Stimulated activated CD8-positive, alpha-beta memory T cell treated with anti-CD3 and anti-CD28 coated beads, Interleukin-4, amount 100 ng/mL, for 24 hours (primary cell): ENCODE measurements around the gene ANKS1B.

Experiments
- DNase-seq: peaks from one replicate; pipeline ENCODE4 v3.0.0-alpha.2; 2020; ENCODE audit warnings: low read depth

Gene ANKS1B

DNA sequence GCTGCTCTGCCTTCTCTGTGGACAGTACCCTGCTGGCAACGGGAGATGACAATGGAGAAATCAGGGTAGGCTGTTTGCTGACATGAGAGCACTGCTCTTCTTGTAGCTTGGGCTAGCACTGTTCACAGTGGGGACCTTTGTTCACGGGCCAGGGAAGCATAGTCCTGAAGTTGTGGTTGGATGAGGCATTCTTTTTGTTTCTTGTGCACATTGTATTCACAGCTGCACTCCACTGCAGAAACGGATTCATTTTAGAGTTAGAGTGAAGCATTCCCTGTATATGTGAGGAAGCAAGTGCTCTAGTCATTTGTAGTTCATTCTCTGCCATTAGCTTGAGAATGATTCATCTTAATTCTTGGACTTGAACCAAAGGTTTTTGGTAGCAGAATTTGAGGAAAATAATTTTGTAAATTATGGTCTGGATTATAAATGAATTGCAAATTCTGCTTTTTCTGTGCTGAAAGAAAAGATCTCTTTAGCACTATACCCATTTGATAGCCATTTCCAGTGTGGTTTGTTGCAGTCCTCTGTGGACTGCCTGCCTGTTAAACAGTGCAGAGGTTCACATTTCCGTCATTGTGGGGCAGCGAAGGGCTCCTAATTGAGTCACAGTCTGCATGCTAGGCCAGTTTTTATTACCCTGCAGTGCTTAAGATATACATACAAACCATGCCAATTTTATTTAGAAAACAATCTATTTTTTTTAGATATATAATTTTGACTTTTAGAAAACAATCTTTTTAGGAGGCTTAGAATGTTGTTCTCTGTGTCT, 1259.1 kb downstream of the ANKS1B start:
- no peak for DNase-seq

DNA sequence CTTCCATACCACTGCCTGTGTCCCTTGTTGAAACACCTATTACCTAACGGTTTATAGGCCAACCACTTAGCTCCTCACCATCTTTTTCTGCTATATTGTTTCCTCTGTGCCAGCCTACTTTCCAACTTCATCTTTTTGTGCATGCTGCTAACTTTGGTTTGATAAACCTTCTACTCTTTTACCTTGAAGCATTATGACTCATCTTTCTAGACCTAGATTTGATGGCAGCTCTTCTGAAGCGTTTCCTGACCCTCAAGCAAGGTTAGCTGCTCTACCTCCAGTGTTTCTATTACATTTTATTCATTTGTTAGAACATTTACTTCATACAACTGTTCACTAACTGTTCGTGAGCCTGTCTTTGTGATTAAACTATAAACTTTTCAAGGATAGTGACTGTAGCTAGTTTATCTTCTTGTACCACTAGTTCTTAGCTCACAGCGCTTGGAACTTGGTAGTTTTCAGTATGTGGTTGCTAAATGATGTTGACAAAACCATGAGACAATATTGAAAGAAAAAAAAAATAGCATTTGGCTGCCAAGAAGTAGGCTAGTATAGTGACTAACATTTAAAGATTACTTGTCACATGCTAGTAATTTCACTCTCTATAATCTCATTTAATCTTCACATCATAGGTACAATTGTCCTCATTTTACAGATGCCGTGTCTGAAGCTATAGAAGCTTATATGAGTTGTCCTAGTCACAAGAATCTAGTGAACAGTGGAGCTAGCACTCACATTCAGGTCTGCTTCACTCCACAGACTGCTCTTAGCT, 1260.2 kb downstream of the ANKS1B start:
- no peak for DNase-seq

DNA sequence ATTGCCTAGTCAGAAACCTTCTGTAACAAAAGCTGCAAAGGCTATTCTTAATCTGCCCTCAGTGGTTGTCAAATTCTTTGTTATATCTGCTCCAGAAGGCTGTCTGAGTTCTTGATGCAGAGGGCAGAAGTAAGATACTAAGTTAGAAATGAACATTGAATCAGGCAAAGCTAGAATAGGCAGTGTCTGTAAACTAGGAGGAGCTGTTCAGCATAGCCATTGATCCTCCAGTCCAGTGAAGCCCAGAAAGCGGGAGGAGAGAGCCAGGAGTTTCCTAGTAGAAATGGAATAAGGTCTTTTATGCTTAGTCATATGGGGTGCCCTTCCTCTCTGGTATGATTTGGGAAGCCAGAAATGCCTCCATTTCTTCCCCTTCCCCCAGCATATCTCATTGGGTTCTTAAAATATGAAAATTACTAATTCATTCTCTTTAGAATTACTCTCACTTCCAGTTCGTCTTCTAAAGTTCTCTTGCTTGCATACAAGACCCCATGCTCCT, 1263.5 kb downstream of the ANKS1B start:
- no peak for DNase-seq

DNA sequence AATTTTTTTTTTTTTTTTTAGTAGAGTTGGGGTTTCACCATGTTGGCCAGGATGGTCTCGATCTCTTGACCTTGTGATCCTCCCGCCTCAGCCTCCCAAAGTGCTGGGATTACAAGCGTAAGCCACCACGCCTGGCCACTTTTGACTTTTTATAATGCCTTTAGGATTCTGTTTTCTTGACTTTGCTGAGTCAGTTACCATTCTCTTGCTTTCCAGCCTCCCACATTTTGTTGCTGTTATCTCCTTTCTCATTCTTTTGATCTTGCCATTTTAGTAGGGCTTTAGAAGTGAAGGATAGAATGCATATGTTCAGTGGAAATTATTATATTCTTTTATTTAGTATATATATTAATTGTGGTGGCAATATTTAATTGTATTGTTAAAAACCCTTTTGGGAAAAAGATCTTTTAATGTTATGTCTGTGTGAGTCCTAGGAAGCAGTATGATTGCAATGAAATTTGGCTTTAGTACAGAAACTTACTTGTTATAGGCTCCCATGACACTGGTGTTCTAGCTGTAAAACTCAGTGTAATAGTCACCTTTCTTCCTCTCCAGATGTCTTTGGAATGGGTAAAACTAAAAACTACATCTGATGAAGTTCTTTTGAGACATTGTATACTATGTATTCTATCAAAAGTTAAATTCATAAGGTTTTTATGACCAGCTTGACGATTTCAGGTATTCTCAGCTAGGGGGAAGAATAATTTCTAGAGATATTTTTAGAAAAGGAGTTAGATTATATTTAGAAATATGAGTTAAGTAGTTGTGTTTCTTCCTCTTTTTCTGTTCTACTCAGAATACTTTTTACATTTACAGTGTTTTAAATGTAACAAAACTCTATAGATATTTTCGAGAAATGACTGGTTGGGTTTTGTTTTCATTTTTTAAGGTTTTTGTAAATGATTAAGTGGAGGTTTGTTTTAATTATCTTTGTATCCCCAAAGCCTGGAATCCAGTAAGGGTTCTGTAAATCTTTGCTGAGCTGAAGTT, 1264.9 kb downstream of the ANKS1B start:
- DNase-seq, result no peak

DNA sequence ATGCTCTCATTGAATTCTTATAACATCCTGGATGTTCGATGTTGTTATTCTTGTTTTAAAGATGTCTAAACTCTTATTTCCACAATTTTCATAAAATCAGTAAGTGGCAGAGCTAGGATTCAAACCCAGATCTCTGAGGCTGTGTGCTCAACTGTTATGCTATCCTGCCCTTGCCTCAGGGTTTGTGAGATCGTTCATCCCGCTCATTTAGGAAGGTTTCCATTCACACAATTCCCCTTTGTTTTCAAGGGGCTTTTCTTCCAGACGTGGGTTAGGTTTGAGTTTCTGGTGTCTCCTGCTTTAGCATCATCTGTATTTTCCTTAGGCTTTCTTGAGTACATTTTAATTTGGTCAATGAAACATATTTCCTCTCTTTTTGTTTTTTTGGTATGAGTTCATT, 1270.3 kb downstream of the ANKS1B start:
- no peak for DNase-seq

DNA sequence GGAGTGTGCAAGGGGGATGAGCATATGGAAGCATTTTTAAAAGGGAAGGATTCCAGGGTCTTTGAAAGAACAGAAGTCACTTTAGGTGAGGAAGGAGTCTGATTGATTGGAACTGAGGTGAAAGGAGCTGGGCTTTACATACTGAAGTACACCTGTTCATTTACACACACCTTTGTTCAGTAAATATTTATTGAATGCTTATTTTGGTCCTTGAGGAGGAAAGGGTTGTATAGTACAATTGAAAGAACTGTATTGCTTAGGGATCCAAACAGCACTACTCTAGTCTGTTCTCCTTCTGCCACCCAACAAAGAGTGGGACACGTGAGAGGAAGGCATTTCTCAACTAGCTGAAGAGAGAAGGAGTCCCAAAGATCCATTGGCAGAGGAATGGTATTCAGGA, 1275.7 kb downstream of the ANKS1B start:
- no peak for DNase-seq

DNA sequence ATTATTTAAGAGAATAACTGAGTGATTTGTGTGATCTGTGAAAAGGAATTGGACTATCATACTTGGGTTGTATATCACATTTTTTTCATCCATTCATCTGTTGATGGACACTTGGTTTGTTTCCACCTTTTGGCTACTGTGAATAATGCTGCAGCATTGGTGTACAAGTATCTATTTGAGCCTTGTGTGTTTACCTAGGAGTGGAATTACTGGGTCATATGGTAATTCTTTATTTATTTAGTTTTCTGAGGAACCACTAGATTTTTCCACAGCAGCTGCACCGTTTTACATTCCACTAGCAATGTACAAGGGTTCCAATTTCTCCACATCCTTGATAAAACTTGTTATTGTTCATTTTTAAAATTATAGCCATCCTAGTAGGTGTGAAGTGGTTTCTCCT, 1283.6 kb downstream of the ANKS1B start:
- DNase-seq, result no peak

DNA sequence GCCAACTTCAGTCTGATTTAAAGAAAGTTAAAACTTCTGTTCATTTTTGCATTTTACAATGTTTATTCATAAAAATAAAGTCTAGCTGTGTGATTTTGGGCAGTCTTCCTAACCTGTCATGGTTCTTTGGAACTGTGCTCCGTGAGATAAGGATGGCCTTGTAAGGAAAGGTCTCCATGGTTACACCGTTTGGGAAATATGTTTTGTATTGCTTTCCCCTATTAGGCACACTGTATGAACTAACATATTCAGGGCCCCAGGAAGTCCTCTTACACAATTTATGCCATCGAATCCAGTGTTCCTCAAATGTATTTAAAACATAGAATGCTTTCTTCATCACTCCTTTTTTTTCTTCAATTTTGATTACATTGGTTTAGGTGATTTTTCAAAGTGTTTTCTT, 1285.2 kb downstream of the ANKS1B start:
- no peak for DNase-seq

DNA sequence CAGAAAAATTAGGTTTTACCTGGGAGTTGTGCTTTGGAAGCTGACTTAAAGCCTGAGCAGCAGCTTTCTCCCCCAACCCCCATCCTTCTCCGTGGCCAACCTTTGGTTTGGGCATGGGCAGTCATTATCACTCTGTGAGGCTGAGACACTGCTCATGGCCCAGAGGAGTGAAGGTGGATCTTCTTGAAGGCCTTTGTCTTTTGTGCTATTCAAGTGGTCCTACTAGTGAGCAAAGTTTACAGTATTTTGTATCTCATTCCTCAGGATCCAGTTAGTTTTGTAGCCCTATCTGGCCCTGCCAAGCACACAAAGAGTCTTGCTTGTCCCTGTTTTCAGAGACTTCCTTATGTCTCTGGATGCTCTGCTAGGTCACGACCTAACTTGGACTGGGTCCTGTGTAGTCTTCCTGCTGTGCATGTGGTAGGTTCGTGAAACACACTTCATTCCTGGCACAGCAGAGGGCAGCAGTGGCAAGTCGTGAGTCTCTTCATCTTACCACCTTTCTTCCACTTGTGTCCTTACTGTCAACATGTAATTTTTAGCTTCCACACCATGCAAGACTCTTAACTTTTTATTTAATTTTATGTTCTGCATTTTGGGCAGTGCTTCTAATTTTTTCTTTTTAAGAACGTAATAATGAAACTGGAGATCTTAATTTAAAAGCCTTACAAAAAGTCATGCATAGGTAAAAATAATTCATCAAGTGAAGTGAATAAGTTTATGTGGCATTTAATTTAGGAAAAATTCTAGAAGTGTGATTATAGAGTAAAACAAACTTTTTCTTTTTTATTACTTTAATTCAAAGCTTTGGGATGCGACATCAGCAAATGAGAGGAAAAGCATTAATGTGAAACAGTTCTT, 1285.9 kb downstream of the ANKS1B start:
- DNase-seq, result peak; percentile 17

DNA sequence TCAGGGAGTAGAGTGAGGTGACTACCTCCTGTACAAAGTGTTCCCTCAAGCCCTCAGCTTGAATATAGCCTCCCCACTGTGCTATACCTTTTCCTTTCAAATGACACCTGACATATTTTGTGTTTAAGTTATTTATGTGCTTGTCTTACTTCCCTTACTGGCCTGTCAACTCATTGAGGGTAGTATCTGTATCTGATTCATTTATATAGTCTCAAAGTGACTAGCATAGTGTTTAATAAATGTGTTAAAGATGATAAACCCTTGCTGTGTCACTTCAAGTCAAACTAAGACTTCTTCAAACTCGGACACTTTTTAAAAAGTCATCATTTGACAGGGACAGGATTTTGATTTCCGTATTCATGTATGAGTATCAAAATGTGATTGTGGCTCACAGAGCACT, 1287.5 kb downstream of the ANKS1B start:
- DNase-seq, result no peak

DNA sequence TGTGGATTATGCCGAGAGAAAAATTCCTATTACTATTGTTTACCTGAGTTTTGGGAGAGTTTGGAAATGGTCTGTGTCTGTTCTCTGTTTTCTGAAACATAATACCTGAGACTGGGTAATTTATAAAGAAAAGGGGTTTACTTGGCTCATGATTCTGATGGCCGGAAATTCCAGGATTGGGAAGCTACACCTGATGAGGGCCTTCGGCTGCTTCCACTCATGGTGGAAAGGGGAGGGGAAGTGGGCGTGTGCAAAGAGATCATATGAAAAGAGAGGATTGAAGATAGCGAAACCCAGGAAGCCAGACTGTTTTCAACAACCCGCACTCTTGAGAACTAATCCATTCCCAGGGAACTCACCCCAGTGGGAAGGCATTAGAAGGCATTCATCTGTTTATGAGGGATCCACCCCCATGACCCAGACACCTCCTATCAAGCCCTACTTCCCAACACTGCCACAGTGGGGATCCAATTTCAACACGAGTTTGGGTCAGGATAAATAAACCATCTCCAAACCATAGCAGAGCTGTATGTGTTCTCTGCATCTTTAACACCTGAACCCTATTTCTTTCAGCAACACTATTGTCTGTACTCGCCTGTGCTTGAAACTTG, 1288.6 kb downstream of the ANKS1B start:
- no peak for DNase-seq

DNA sequence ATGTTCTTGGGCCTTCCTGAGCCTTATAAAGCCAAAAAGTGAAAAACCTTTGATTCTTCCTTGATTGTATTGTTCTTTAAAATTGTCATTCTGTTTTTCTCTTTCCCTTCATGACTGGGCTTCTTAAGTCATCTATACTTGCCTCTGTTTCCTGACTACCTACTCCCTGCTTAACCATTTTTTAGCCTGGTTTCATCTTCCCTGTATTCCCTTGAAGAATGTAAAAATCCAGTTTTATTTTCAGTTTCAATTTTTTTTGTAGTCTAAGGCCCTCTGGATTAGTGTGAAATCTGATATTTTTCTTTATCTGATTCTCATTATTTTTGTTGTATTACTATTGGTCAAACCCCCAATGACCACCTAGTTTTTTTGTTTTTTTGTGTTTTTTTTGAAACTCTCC, 1293.4 kb downstream of the ANKS1B start:
- no peak for DNase-seq

DNA sequence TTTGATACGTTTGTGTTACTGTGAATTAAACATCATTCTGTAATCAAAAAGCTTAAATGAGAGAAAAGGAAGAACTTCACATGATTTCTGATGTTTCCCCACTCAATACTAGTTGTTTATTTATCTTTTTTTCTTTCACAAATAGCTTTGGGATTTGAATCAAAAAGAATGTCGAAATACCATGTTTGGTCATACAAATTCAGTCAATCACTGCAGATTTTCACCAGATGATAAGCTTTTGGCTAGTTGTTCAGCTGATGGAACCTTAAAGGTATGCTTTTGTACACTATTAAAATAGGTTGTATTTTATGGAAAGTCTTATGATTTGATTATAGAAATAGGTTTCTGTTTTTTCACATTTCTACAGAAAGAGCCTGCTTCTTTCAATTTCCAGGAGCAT, 1298.1 kb downstream of the ANKS1B start:
- DNase-seq, result no peak
